ENCODE results near the gene KIAA0513. TPM values are rescaled to one million over a fixed set of nuclear protein-coding genes. Genes with fewer than 3 reads are reported as not detected.

The KIAA0513 gene
- total RNA-seq, 1 experiment from 2014 or later: 8.7 TPM

GRCh38 chr16:85049706-85050305 is 22.2 kb downstream of the KIAA0513 start:
- no peaks in the 10 kb centered on the region for H3K4me1 ChIP-seq (ENCODE audit: control insufficient read depth, insufficient read depth, low read length)
- H3K27ac ChIP-seq (ENCODE audit: low read length): no peak overlapping the region
- H3K36me3 ChIP-seq (ENCODE audit: control insufficient read depth, insufficient read depth, low read length): no peaks in the 10 kb centered on the region
- ChIA-PET POLR2A (no interaction called here), CTCF (no interaction called here)
- intact Hi-C loops (cut with micrococcal nuclease; ENCODE audit: unreplicated experiment): no loop called here
- H3K9me3 ChIP-seq (ENCODE audit: control insufficient read depth, insufficient read depth, low read depth, low read length): no peaks in the 10 kb centered on the region
- ATAC-seq (no peak), DNase-seq (ENCODE audit: low read depth, low spot score) (no peak)
- H3K4me3 ChIP-seq (ENCODE audit: low read depth in 2 of 2, low read length in 2 of 2): no peak overlapping the region
- H3K27me3 ChIP-seq (ENCODE audit: control insufficient read depth, insufficient read depth, low read length): no peaks in the 10 kb centered on the region
- TF ChIP-seq, protein P1, sequence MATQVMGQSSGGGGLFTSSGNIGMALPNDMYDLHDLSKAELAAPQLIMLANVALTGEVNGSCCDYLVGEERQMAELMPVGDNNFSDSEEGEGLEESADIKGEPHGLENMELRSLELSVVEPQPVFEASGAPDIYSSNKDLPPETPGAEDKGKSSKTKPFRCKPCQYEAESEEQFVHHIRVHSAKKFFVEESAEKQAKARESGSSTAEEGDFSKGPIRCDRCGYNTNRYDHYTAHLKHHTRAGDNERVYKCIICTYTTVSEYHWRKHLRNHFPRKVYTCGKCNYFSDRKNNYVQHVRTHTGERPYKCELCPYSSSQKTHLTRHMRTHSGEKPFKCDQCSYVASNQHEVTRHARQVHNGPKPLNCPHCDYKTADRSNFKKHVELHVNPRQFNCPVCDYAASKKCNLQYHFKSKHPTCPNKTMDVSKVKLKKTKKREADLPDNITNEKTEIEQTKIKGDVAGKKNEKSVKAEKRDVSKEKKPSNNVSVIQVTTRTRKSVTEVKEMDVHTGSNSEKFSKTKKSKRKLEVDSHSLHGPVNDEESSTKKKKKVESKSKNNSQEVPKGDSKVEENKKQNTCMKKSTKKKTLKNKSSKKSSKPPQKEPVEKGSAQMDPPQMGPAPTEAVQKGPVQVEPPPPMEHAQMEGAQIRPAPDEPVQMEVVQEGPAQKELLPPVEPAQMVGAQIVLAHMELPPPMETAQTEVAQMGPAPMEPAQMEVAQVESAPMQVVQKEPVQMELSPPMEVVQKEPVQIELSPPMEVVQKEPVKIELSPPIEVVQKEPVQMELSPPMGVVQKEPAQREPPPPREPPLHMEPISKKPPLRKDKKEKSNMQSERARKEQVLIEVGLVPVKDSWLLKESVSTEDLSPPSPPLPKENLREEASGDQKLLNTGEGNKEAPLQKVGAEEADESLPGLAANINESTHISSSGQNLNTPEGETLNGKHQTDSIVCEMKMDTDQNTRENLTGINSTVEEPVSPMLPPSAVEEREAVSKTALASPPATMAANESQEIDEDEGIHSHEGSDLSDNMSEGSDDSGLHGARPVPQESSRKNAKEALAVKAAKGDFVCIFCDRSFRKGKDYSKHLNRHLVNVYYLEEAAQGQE (IDR thresholded peaks at IDR 0.05; ENCODE audit: insufficient read depth in 1 of 2, low read depth in 2 of 2, low read length in 1 of 2): no peak
- TF ChIP-seq, protein P2, sequence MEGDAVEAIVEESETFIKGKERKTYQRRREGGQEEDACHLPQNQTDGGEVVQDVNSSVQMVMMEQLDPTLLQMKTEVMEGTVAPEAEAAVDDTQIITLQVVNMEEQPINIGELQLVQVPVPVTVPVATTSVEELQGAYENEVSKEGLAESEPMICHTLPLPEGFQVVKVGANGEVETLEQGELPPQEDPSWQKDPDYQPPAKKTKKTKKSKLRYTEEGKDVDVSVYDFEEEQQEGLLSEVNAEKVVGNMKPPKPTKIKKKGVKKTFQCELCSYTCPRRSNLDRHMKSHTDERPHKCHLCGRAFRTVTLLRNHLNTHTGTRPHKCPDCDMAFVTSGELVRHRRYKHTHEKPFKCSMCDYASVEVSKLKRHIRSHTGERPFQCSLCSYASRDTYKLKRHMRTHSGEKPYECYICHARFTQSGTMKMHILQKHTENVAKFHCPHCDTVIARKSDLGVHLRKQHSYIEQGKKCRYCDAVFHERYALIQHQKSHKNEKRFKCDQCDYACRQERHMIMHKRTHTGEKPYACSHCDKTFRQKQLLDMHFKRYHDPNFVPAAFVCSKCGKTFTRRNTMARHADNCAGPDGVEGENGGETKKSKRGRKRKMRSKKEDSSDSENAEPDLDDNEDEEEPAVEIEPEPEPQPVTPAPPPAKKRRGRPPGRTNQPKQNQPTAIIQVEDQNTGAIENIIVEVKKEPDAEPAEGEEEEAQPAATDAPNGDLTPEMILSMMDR (IDR thresholded peaks at IDR 0.05): no peak
- no peak for TF ChIP-seq TCF7L2 (IDR thresholded peaks at IDR 0.05; ENCODE audit: low read depth, low read length)
- TF ChIP-seq SIN3A (IDR thresholded peaks at IDR 0.05; ENCODE audit: borderline replicate concordance, insufficient read depth, low read depth, low read length): no peak
- TF ChIP-seq POLR2AphosphoS5 (IDR thresholded peaks at IDR 0.05; ENCODE audit: low read depth, low read length): no peak
- in situ Hi-C loops (cut with HindIII; ENCODE audit: low pct_unique_long_range_greater_than_20kb, low sequenced_read_pairs): no loop called here
- BruUV-seq (replicated peaks): no TSS peak

- no peak overlapping the region for H3K4me3 ChIP-seq (ENCODE audit: low read depth in 2 of 2, low read length in 2 of 2)
- H3K27me3 ChIP-seq (ENCODE audit: control insufficient read depth, insufficient read depth, low read length): no peaks in the 10 kb centered on the region
- intact Hi-C loops (cut with micrococcal nuclease; ENCODE audit: unreplicated experiment) (no loop called here), in situ Hi-C loops (cut with HindIII; ENCODE audit: low pct_unique_long_range_greater_than_20kb, low sequenced_read_pairs) (no loop called here)
- no peaks in the 10 kb centered on the region for H3K36me3 ChIP-seq (ENCODE audit: control insufficient read depth, insufficient read depth, low read length)
- ChIA-PET CTCF (no interaction called here), POLR2A (no interaction called here)
- ATAC-seq (no peak), DNase-seq (ENCODE audit: low read depth, low spot score) (no peak)
- H3K27ac ChIP-seq (ENCODE audit: low read length): no peak overlapping the region
- TF ChIP-seq POLR2AphosphoS5 (IDR thresholded peaks at IDR 0.05; ENCODE audit: low read depth, low read length) (no peak), TCF7L2 (IDR thresholded peaks at IDR 0.05; ENCODE audit: low read depth, low read length) (no peak), SIN3A (IDR thresholded peaks at IDR 0.05; ENCODE audit: borderline replicate concordance, insufficient read depth, low read depth, low read length) (no peak)
- TF ChIP-seq, protein P2 (IDR thresholded peaks at IDR 0.05): no peak
- TF ChIP-seq, protein P1 (IDR thresholded peaks at IDR 0.05; ENCODE audit: insufficient read depth in 1 of 2, low read depth in 2 of 2, low read length in 1 of 2): no peak
- no peaks in the 10 kb centered on the region for H3K9me3 ChIP-seq (ENCODE audit: control insufficient read depth, insufficient read depth, low read depth, low read length)
- no peaks in the 10 kb centered on the region; the same call in 1 of the 2 replicates for H3K4me1 ChIP-seq (ENCODE audit: control insufficient read depth, insufficient read depth, low read length)
- BruUV-seq (replicated peaks): no TSS peak
Measured at GRCh38 chr16:85051067-85051581, 23.5 kb downstream of the KIAA0513 start.
